ENCODE data around the gene PDE8A. TPM values are rescaled to one million over a fixed set of nuclear protein-coding genes. Genes with fewer than 3 reads are reported as not detected.

Gene PDE8A
- total RNA-seq, 1 experiment from 2014 or later, result 32.0 TPM

GRCh38 chr15:84973492-84974460 is 7.9 kb upstream of the PDE8A start:
- Mint-ChIP-seq H3K27me3 (ENCODE audit: insufficient read depth, unreplicated experiment) (no peaks in the 10 kb centered on the region), H3K27ac (ENCODE audit: unreplicated experiment) (no peak overlapping the region), H3K9me3 (ENCODE audit: unreplicated experiment) (no peaks in the 10 kb centered on the region), H3K4me3 (ENCODE audit: unreplicated experiment) (no peak overlapping the region), H3K36me3 (ENCODE audit: insufficient read depth, unreplicated experiment) (no peaks in the 10 kb centered on the region), H3K4me1 (ENCODE audit: low read depth, unreplicated experiment) (no peaks in the 10 kb centered on the region)
- Histone ChIP-seq H3K9me3 (no peaks in the 10 kb centered on the region), H3K4me3 (ENCODE audit: low read depth, low read length) (no peak overlapping the region), H3K27me3 (replicated peaks; ENCODE audit: control insufficient read depth, insufficient read depth, low read length) (no peaks in the 10 kb centered on the region), H3K36me3 (ENCODE audit: control insufficient read depth, insufficient read depth, low read length) (no peaks in the 10 kb centered on the region), H3K4me1 (no peaks in the 10 kb centered on the region)
- intact Hi-C loops (cut with micrococcal nuclease; ENCODE audit: unreplicated experiment), result no loop called here
- no peak for DNase-seq
- TF ChIP-seq CTCF (IDR thresholded peaks at IDR 0.05; ENCODE audit: insufficient read depth in 1 of 2, low read depth in 1 of 2, low read length in 1 of 2, severe bottlenecking in 1 of 2, unreplicated experiment in 1 of 2), result no peak
- no TSS peak for BruUV-seq (replicated peaks)
- CTCF ChIA-PET, result no interaction called here
- POLR2A ChIA-PET, result no interaction called here

GRCh38 chr15:84975871-84976351 is 5.7 kb upstream of the PDE8A start:
- H3K9me3 ChIP-seq, result no peaks in the 10 kb centered on the region
- H3K4me1 ChIP-seq, result 0 out of 2 replicates have a peak, but pooled peaks cover 5% of the 10 kb centered on the region
- no peaks in the 10 kb centered on the region for H3K27me3 ChIP-seq (replicated peaks; ENCODE audit: control insufficient read depth, insufficient read depth, low read length)
- ChIA-PET CTCF (no interaction called here), POLR2A (no interaction called here)
- no peaks in the 10 kb centered on the region for H3K36me3 ChIP-seq (ENCODE audit: control insufficient read depth, insufficient read depth, low read length)
- H3K9me3 Mint-ChIP-seq (ENCODE audit: unreplicated experiment), result no peaks in the 10 kb centered on the region
- intact Hi-C loops (cut with micrococcal nuclease; ENCODE audit: unreplicated experiment), result no loop called here
- no peak overlapping the region for H3K27ac Mint-ChIP-seq (ENCODE audit: unreplicated experiment)
- no peak for DNase-seq
- H3K27me3 Mint-ChIP-seq (ENCODE audit: insufficient read depth, unreplicated experiment), result no peaks in the 10 kb centered on the region
- no peak overlapping the region for H3K4me3 Mint-ChIP-seq (ENCODE audit: unreplicated experiment)
- H3K36me3 Mint-ChIP-seq (ENCODE audit: insufficient read depth, unreplicated experiment), result peaks cover 12% of the 10 kb centered on the region
- no peaks in the 10 kb centered on the region for H3K4me1 Mint-ChIP-seq (ENCODE audit: low read depth, unreplicated experiment)
- BruUV-seq (replicated peaks), result no TSS peak
- H3K4me3 ChIP-seq (ENCODE audit: low read depth, low read length), result no peak overlapping the region
- TF ChIP-seq CTCF (IDR thresholded peaks at IDR 0.05; ENCODE audit: insufficient read depth in 1 of 2, low read depth in 1 of 2, low read length in 1 of 2, severe bottlenecking in 1 of 2, unreplicated experiment in 1 of 2), result no peak

- Mint-ChIP-seq H3K4me3 (ENCODE audit: unreplicated experiment) (no peak overlapping the region), H3K27ac (ENCODE audit: unreplicated experiment) (no peak overlapping the region), H3K27me3 (ENCODE audit: insufficient read depth, unreplicated experiment) (no peaks in the 10 kb centered on the region), H3K9me3 (ENCODE audit: unreplicated experiment) (no peaks in the 10 kb centered on the region), H3K36me3 (ENCODE audit: insufficient read depth, unreplicated experiment) (peaks cover 16% of the 10 kb centered on the region), H3K4me1 (ENCODE audit: low read depth, unreplicated experiment) (no peaks in the 10 kb centered on the region)
- ChIA-PET CTCF (no interaction called here), POLR2A (no interaction called here)
- Histone ChIP-seq H3K4me3 (ENCODE audit: low read depth, low read length) (no peak overlapping the region), H3K9me3 (no peaks in the 10 kb centered on the region), H3K36me3 (ENCODE audit: control insufficient read depth, insufficient read depth, low read length) (no peaks in the 10 kb centered on the region), H3K27me3 (replicated peaks; ENCODE audit: control insufficient read depth, insufficient read depth, low read length) (no peaks in the 10 kb centered on the region), H3K4me1 (0 out of 2 replicates have a peak, but pooled peaks cover 5% of the 10 kb centered on the region)
- TF ChIP-seq CTCF (IDR thresholded peaks at IDR 0.05; ENCODE audit: insufficient read depth in 1 of 2, low read depth in 1 of 2, low read length in 1 of 2, severe bottlenecking in 1 of 2, unreplicated experiment in 1 of 2), result no peak
- no peak for DNase-seq
- no TSS peak for BruUV-seq (replicated peaks)
- intact Hi-C loops (cut with micrococcal nuclease; ENCODE audit: unreplicated experiment), result no loop called here
Observed at GRCh38 chr15:84976746-84977345, 4.8 kb upstream of the PDE8A start.
